ENCODE data around the gene BID.

DNA sequence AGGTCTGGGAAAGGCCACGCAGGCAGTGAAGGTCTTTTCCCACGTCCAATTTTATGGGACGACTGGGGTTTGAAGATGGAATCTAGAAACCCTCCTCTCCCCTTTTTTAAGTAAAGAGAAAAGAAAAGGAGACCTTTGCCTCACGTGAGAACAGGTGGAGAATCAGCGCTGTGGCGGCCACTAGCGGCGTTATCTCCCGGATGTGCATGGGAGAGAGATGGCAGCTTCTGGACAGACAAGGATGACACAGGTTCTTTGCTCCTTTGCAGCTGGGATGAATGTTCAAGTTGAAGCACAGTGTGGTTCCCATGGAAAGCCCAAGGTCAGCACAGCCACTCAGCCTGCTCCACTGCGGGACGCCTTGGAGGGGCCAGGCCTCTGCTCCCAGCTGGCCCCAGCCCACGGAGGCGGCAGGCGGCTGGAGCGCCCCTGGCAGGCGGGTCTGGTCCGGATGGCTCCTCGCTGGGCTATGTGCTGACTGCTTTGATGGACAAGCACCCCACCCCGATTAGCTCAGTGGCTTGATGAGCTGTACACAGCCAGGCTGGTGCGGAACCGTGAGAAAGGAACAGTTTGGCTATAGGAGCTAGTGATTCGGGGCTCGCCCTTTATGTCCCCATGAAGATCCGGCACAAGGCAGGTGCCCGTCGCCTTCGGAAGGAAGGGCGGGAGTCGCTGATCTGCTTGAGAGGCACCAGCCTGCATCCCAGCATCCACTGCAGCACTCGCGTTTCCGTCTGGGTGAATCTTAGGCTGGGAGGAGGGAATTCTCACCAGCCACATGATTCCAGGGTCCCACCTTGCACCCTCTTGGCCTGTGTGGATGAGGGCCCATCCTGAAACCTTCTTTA lies 14.5 kb upstream of the BID start:
- TF ChIP-seq CTCF (IDR thresholded peaks at IDR 0.05; ENCODE audit: low read depth, low read length, poor library complexity, severe bottlenecking) (no peak), EZH2phosphoT487 (IDR thresholded peaks at IDR 0.05; ENCODE audit: borderline replicate concordance, low read length) (no peak)

Data from DOHH2 (cell line).